ENCODE data around the gene ANG. TPM values are rescaled to one million over a fixed set of nuclear protein-coding genes. Genes with fewer than 3 reads are reported as not detected.

The ANG gene
- total RNA-seq, 1 experiment from 2014 or later = 5.8 TPM

DNA sequence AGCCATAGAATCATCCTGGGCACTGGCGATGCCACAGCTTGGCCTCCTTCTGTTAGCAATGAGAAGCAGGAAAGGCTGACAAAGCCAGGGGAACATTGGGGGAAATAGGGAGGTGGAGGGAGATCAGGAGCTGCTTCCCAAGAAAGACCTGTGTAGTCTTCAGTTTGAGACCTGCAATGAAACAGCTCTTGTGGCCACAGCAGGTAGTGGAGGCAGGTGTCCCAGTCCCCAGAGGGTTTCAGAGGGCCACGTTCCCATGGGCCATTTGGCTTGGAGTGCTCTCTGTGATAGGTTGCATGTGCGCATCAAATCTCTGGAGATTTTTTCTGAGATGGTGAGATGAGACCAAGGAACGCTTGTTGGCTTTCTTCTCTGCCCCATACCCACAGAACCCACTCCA lies 32.7 kb upstream of the ANG start:
- ATAC-seq (no peak), DNase-seq (ENCODE audit: low read depth, low spot score) (no peak)
- H3K9me3 ChIP-seq (ENCODE audit: control insufficient read depth in 1 of 2, insufficient read depth in 1 of 2, low read depth in 1 of 2, low read length in 2 of 2) = no peaks in the 10 kb centered on the region
- CTCF ChIA-PET = interaction anchor here (0.6 to 2.9 kb wide), 3 partner anchors 26 to 43 kb away, joined by 3 to 59 read pairs (median 3); partner anchors contain the start of gene RNASE4
- H3K4me3 ChIP-seq (replicated peaks in 1 of 2; ENCODE audit: low read depth in 1 of 2, low read length in 2 of 2) = no peak overlapping the region
- RAD21 ChIA-PET (ENCODE audit: low non-redundant PET in 1 of 2, low total read pairs in 2 of 2, uncharacterized antibody in 2 of 2, unreplicated experiment in 2 of 2) = no interaction called here
- H3K36me3 ChIP-seq (ENCODE audit: control insufficient read depth in 1 of 2, insufficient read depth in 2 of 2, low read length in 2 of 2) = no peaks in the 10 kb centered on the region
- H3K79me2 ChIP-seq (ENCODE audit: insufficient read depth, low read length) = no peaks in the 10 kb centered on the region
- H2AFZ ChIP-seq (ENCODE audit: low read depth, low read length, poor library complexity, severe bottlenecking) = no peak overlapping the region
- no peak overlapping the region for H3K9ac ChIP-seq (ENCODE audit: low read length)
- intact Hi-C loops (cut with micrococcal nuclease) = no loop called here
- no peak overlapping the region for H3K27ac ChIP-seq (ENCODE audit: low read depth, low read length)
- no peak overlapping the region for H3K4me2 ChIP-seq (ENCODE audit: low read length)
- H3K9me2 ChIP-seq (ENCODE audit: insufficient read depth) = no peaks in the 10 kb centered on the region
- BruUV-seq (replicated peaks) = no TSS peak
- peaks cover 11 to 36% of the 10 kb centered on the region in 2 experiments for H3K4me1 ChIP-seq (ENCODE audit: control insufficient read depth in 1 of 2, insufficient read depth in 2 of 2, low read length in 2 of 2)
- POLR2A ChIA-PET = interaction anchor here (4.9 kb wide), 1 partner anchor 26 kb away, joined by 39 read pairs; no protein-coding TSS in a partner anchor
- no peaks in the 10 kb centered on the region for H4K20me1 ChIP-seq (ENCODE audit: insufficient read depth)
- no peak for TF ChIP-seq TCF7L2 (IDR thresholded peaks at IDR 0.05; ENCODE audit: borderline replicate concordance, extremely low read depth, insufficient read depth, insufficient read length)
- peak in 1 of 3 experiments; percentile 9; a peak in 1 of 6 replicates for TF ChIP-seq CTCF (IDR thresholded peaks at IDR 0.05 in 2 of 3, conservative IDR thresholded peaks at IDR 0.05 in 1 of 3; ENCODE audit: borderline replicate concordance in 1 of 3, insufficient read depth in 1 of 3, low read depth in 2 of 3, low read length in 2 of 3)
- TF ChIP-seq RAD21 (IDR thresholded peaks at IDR 0.05; ENCODE audit: low read depth) = no peak
- H3K27me3 ChIP-seq (ENCODE audit: insufficient read depth, low read length) = no peaks in the 10 kb centered on the region

DNA sequence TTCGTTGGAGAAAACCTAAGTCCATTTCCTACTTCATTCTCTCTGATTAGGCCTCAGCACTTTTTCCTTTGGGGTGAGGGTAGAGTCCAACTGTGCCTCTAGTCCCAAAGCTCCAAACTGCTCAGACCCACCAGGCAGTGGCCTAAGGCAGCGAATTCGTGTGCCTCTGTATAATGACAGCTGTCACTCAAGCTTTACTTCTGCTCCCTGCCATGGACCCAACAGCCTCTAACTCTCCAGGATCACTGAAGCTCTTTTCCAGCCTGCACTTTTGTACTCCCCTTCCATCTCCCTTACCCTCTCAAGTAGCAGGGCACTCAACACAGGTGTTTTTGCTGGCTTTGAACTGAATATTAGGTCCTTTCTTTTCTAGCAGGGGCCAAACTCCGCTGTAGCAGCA lies 32.3 kb upstream of the ANG start:
- no peaks in the 10 kb centered on the region for H3K79me2 ChIP-seq (ENCODE audit: insufficient read depth, low read length)
- DNase-seq (ENCODE audit: low read depth, low spot score) (no peak), ATAC-seq (no peak)
- ChIA-PET RAD21 (ENCODE audit: low non-redundant PET in 1 of 2, low total read pairs in 2 of 2, uncharacterized antibody in 2 of 2, unreplicated experiment in 2 of 2) (no interaction called here), CTCF (interaction anchor here (0.6 to 2.9 kb wide), 6 partner anchors 12 to 313 kb away, joined by 3 to 59 read pairs (median 6); partner anchors contain the start of genes PARP2 and RNASE4), POLR2A (interaction anchor here (4.9 kb wide), 1 partner anchor 25 kb away, joined by 39 read pairs; no protein-coding TSS in a partner anchor)
- H3K27me3 ChIP-seq (ENCODE audit: insufficient read depth, low read length) = no peaks in the 10 kb centered on the region
- no peak overlapping the region for H3K4me3 ChIP-seq (replicated peaks in 1 of 2; ENCODE audit: low read depth in 1 of 2, low read length in 2 of 2)
- H3K9ac ChIP-seq (ENCODE audit: low read length) = no peak overlapping the region
- no peak overlapping the region for H3K4me2 ChIP-seq (ENCODE audit: low read length)
- H3K9me3 ChIP-seq (ENCODE audit: control insufficient read depth in 1 of 2, insufficient read depth in 1 of 2, low read depth in 1 of 2, low read length in 2 of 2) = no peaks in the 10 kb centered on the region
- no peaks in the 10 kb centered on the region for H4K20me1 ChIP-seq (ENCODE audit: insufficient read depth)
- no peaks in the 10 kb centered on the region for H3K36me3 ChIP-seq (ENCODE audit: control insufficient read depth in 1 of 2, insufficient read depth in 2 of 2, low read length in 2 of 2)
- no peak overlapping the region for H2AFZ ChIP-seq (ENCODE audit: low read depth, low read length, poor library complexity, severe bottlenecking)
- H3K4me1 ChIP-seq (ENCODE audit: control insufficient read depth in 1 of 2, insufficient read depth in 2 of 2, low read length in 2 of 2) = peaks cover 11 to 36% of the 10 kb centered on the region in 2 experiments
- TF ChIP-seq ATF3 (IDR thresholded peaks at IDR 0.05) (no peak), JUND (IDR thresholded peaks at IDR 0.05) (no peak), CEBPB (IDR thresholded peaks at IDR 0.05; ENCODE audit: low read depth) (no peak)
- intact Hi-C loops (cut with micrococcal nuclease) = no loop called here
- no peaks in the 10 kb centered on the region for H3K9me2 ChIP-seq (ENCODE audit: insufficient read depth)
- no TSS peak for BruUV-seq (replicated peaks)
- no peak overlapping the region for H3K27ac ChIP-seq (ENCODE audit: low read depth, low read length)
